Lower leg skin (tissue), 3 donors: ENCODE results near the gene PPP4R2.

Source experiments
- CTCF ChIP-seq, 3 donors: fragments of 450-650 bp; IDR thresholded peaks; one replicate each; pipeline ENCODE4 v1.5.1; 2016; ENCODE audit warnings: antibody characterized with exemption in 3 of 3, mild to moderate bottlenecking in 3 of 3, moderate library complexity in 2 of 3
- POLR2A ChIP-seq, 2 donors: fragments of 450-650 bp; IDR thresholded peaks; one replicate each; pipeline ENCODE4 v1.6.1; 2016 to 2017; ENCODE audit warnings: antibody characterized with exemption in 2 of 2, mild to moderate bottlenecking in 1 of 2, moderate library complexity in 1 of 2

GRCh38 chr3:73036694-73037591 lies 40.3 kb downstream of the PPP4R2 start:
- TF ChIP-seq POLR2A (IDR thresholded peaks at IDR 0.05) (no peak), CTCF (IDR thresholded peaks at IDR 0.05) (no peak)
